ENCODE results near the gene PHF20. TPM values are rescaled to one million over a fixed set of nuclear protein-coding genes. Genes with fewer than 3 reads are reported as not detected.
"Not testable (repeated sequence)": the region's sequence is repeated elsewhere in the genome, so short reads cannot be mapped to it uniquely, and the experiment has no call there.

PHF20 gene
- total and polyA plus RNA-seq, 2 donors (not counting 3 experiments of a cell fraction or from before 2014, with no cell fraction given): 25.0 to 45.8 TPM

- no peaks in the 10 kb centered on the region for H3K9me3 ChIP-seq (replicated peaks; ENCODE audit: control insufficient read depth, insufficient read depth, low read length)
- H3K9ac ChIP-seq (replicated peaks; ENCODE audit: extremely low read depth, insufficient read depth, low read length): no peak overlapping the region
- no peaks in the 10 kb centered on the region for H3K36me3 ChIP-seq (ENCODE audit: control insufficient read depth in 2 of 2, extremely low read depth in 1 of 2, insufficient read depth in 2 of 2, low read length in 2 of 2)
- BruUV-seq (replicated peaks): no TSS peak
- H3K27me3 ChIP-seq (ENCODE audit: control insufficient read depth in 2 of 2, insufficient read depth in 2 of 2, low read length in 2 of 2): peaks cover 0 to 4% of the 10 kb centered on the region in 2 experiments
- dilution Hi-C loops (cut with MboI; ENCODE audit: extremely low pct_ligation_motif_present, low sequenced_read_pairs) (no loop called here), intact Hi-C loops (cut with micrococcal nuclease) (no loop called here)
- CTCF ChIA-PET: interaction anchor here (1.5 to 3.6 kb wide), 2 partner anchors 34 to 36 kb away, joined by 3 to 19 read pairs; no protein-coding TSS in a partner anchor
- H2AFZ ChIP-seq (ENCODE audit: low read depth, low read length): no peak overlapping the region
- H3K79me2 ChIP-seq (ENCODE audit: control insufficient read depth, insufficient read depth, low read length): peaks cover 20% of the 10 kb centered on the region
- no peak overlapping the region for H3K4me2 ChIP-seq (ENCODE audit: insufficient read depth, low read length)
- DNase-seq (ENCODE audit: low read depth, low spot score) (no peak), FAIRE-seq (no peak)
- no peak overlapping the region for H3K27ac ChIP-seq (ENCODE audit: insufficient read depth, low read depth, low read length)
- H3K4me1 ChIP-seq (ENCODE audit: control insufficient read depth, extremely low read depth, insufficient read depth, low read length): peaks cover 17% of the 10 kb centered on the region
- H3K4me3 ChIP-seq (replicated peaks in 1 of 3; ENCODE audit: insufficient read depth in 1 of 3, low read depth in 1 of 3, low read length in 3 of 3): no peak overlapping the region
- H3K9me1 ChIP-seq (replicated peaks; ENCODE audit: control insufficient read depth, extremely low read depth, insufficient read depth, low read length): no peaks in the 10 kb centered on the region
- POLR2A ChIA-PET: no interaction called here
- no peaks in the 10 kb centered on the region for H4K20me1 ChIP-seq (replicated peaks; ENCODE audit: control insufficient read depth, extremely low read depth, insufficient read depth, low read length)
- TF ChIP-seq GATA2 (IDR thresholded peaks at IDR 0.05; ENCODE audit: insufficient read depth, insufficient read length, low read depth, low read length): no peak
- no peak for TF ChIP-seq EZH2 (IDR thresholded peaks at IDR 0.05; ENCODE audit: borderline replicate concordance, low read depth, low read length, severe bottlenecking)
- no peak for TF ChIP-seq MYC (IDR thresholded peaks at IDR 0.05; ENCODE audit: low read depth, low read length)
- TF ChIP-seq POLR2AphosphoS5 (IDR thresholded peaks at IDR 0.05; ENCODE audit: insufficient read depth, low read depth, low read length): no peak
- TF ChIP-seq CTCF (IDR thresholded peaks at IDR 0.05; ENCODE audit: extremely low read depth in 1 of 2, insufficient read depth in 1 of 2, low read depth in 1 of 2, low read length in 2 of 2): no peak
- TF ChIP-seq JUN (IDR thresholded peaks at IDR 0.05; ENCODE audit: borderline replicate concordance, insufficient read depth, insufficient read length, low read depth): no peak
- TF ChIP-seq MAX (IDR thresholded peaks at IDR 0.05; ENCODE audit: insufficient read depth, insufficient read length): no peak
- TF ChIP-seq FOS (IDR thresholded peaks at IDR 0.05; ENCODE audit: borderline replicate concordance, insufficient read depth, low read length): no peak
- no peak for TF ChIP-seq POLR2A (IDR thresholded peaks at IDR 0.05; ENCODE audit: low read depth, low read length)
Observed at GRCh38 chr20:35956616-35957015, 184.8 kb downstream of the PHF20 start.

GRCh38 chr20:35959291-35959690, 187.5 kb downstream of the PHF20 start:
- BruUV-seq (replicated peaks); H2AFZ ChIP-seq (ENCODE audit: low read depth, low read length); H3K4me3 ChIP-seq (replicated peaks in 1 of 3; ENCODE audit: insufficient read depth in 1 of 3, low read depth in 1 of 3, low read length in 3 of 3); dilution Hi-C loops (cut with MboI; ENCODE audit: extremely low pct_ligation_motif_present, low sequenced_read_pairs); FAIRE-seq; H3K79me2 ChIP-seq (ENCODE audit: control insufficient read depth, insufficient read depth, low read length); H3K4me2 ChIP-seq (ENCODE audit: insufficient read depth, low read length); DNase-seq (ENCODE audit: low read depth, low spot score); H3K27ac ChIP-seq (ENCODE audit: insufficient read depth, low read depth, low read length); H3K4me1 ChIP-seq (ENCODE audit: control insufficient read depth, extremely low read depth, insufficient read depth, low read length); H3K9me3 ChIP-seq (replicated peaks; ENCODE audit: control insufficient read depth, insufficient read depth, low read length); H3K36me3 ChIP-seq (ENCODE audit: control insufficient read depth in 2 of 2, extremely low read depth in 1 of 2, insufficient read depth in 2 of 2, low read length in 2 of 2); H4K20me1 ChIP-seq (replicated peaks; ENCODE audit: control insufficient read depth, extremely low read depth, insufficient read depth, low read length); intact Hi-C loops (cut with micrococcal nuclease); POLR2A ChIA-PET; H3K9me1 ChIP-seq (replicated peaks; ENCODE audit: control insufficient read depth, extremely low read depth, insufficient read depth, low read length); H3K27me3 ChIP-seq (ENCODE audit: control insufficient read depth in 2 of 2, insufficient read depth in 2 of 2, low read length in 2 of 2); H3K9ac ChIP-seq (replicated peaks; ENCODE audit: extremely low read depth, insufficient read depth, low read length): not testable (repeated sequence)
- CTCF ChIA-PET: interaction anchor here (1.0 to 1.1 kb wide), 3 partner anchors 14 to 179 kb away, joined by 3 to 4 read pairs (median 3); no protein-coding TSS in a partner anchor
